ENCODE measurements around the gene GBX1. TPM values are rescaled to one million over a fixed set of nuclear protein-coding genes. Genes with fewer than 3 reads are reported as not detected.

Gene GBX1
- total RNA-seq, 1 donor from 2014 or later: not detected

DNA sequence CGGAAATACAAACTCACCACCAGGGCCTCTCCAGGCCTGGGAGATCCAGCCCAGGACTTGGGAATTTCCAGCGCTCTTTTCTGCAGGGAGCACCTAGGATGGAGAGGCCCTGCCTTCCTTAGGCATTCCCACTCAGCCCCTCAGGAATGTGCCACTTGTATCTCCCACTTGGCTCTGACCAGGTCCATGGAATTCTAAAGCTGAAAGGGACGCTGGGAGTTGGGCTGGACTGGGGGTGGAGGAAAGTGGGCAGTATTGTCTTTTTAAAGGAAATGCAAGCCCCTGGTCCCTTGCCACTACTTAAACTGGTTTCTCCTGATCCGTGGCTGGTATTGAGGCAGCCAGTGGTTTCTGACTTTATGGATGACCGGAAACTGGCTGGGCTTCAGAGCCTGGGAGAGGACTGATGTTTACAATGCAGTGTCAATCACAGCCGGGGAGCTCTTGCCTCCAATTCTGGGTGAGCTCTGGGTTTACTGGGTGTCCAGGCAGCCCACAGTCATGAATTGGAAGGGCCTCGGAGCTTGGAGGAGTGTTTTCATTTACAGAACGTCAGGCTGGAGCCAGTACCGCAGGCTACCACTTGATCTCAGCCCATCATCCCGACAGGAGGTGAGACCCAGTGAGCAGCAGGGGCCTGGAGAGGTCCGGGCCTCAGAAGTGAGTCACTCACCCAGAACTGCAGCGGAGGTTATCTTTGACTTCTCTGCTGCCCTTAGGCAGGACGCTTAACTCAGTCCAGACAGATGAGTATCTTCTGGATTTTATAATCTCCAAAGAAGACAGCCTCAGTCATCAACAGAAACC is 53.9 kb downstream of the GBX1 start:
- Mint-ChIP-seq H3K4me3 (peak overlapping the region; percentile 74), H3K27me3 (ENCODE audit: insufficient read depth, low read depth) (peaks cover 11% of the 10 kb centered on the region), H3K9me3 (no peaks in the 10 kb centered on the region), H3K36me3 (no peaks in the 10 kb centered on the region), H3K4me1 (peaks cover 33% of the 10 kb centered on the region), H3K27ac (no peak overlapping the region)
- Histone ChIP-seq H3K36me3 (no peaks in the 10 kb centered on the region), H2AFZ (replicated peaks) (no peak overlapping the region), H4K20me1 (ENCODE audit: low read depth) (peaks cover 89% of the 10 kb centered on the region), H3K4me1 (peaks cover 20% of the 10 kb centered on the region), H3K79me2 (ENCODE audit: low read depth) (peaks cover 52% of the 10 kb centered on the region), H3K27ac (no peak overlapping the region), H3F3A (ENCODE audit: low read depth) (peaks cover 27% of the 10 kb centered on the region), H3K9ac (no peak overlapping the region), H3K27me3 (peaks cover 17% of the 10 kb centered on the region), H3K9me3 (ENCODE audit: low read depth) (no peaks in the 10 kb centered on the region), H3K4me2 (peak overlapping the region; percentile 78), H3K4me3 (no peak overlapping the region)
- peak; percentile 79 for DNase-seq (ENCODE audit: low spot score)
- TF ChIP-seq EZH2phosphoT487 (IDR thresholded peaks at IDR 0.05): no peak
- TF ChIP-seq, protein P1, sequence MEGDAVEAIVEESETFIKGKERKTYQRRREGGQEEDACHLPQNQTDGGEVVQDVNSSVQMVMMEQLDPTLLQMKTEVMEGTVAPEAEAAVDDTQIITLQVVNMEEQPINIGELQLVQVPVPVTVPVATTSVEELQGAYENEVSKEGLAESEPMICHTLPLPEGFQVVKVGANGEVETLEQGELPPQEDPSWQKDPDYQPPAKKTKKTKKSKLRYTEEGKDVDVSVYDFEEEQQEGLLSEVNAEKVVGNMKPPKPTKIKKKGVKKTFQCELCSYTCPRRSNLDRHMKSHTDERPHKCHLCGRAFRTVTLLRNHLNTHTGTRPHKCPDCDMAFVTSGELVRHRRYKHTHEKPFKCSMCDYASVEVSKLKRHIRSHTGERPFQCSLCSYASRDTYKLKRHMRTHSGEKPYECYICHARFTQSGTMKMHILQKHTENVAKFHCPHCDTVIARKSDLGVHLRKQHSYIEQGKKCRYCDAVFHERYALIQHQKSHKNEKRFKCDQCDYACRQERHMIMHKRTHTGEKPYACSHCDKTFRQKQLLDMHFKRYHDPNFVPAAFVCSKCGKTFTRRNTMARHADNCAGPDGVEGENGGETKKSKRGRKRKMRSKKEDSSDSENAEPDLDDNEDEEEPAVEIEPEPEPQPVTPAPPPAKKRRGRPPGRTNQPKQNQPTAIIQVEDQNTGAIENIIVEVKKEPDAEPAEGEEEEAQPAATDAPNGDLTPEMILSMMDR (IDR thresholded peaks at IDR 0.05): no peak

DNA sequence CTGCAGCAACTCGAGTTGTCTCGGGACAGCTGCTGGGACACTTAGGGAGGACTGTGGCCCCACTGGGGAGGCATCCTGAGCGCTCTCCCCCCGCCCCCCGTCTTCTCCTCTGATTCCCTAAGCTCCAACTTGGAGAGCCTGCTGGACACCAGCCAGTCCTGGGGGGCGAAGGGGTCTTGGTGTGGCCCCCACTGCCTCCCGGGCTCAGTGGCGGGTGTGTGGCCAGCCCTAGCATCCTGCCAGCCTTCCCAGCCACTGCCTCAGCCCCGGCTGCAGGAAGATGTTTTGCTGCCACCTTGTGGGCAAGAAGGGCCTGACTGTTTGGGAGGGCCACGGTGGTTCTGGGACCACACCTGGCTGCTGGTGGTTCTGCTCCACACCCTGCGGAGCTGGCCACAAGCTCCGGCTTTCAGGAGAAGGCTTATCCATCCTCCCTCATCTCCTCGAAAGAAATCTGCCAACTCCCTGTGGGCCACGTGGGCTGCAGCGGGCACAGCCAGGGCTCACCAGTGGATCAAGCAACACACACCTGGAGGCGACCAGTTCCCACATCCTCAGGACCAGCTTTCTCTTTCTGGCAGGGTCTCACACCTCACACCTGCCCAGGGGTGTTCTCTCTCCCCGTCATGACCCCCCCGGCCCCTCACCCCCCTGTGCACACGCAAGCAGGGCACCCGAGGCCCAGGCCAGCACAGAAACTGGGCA is 56.4 kb downstream of the GBX1 start:
- Histone ChIP-seq H3K9me3 (ENCODE audit: low read depth) (no peaks in the 10 kb centered on the region), H3K4me3 (no peak overlapping the region), H2AFZ (replicated peaks) (no peak overlapping the region), H3K79me2 (ENCODE audit: low read depth) (peaks cover 44% of the 10 kb centered on the region), H3K36me3 (no peaks in the 10 kb centered on the region), H3K9ac (no peak overlapping the region), H3K27ac (no peak overlapping the region), H3K27me3 (peaks cover 15% of the 10 kb centered on the region), H4K20me1 (ENCODE audit: low read depth) (peaks cover 82% of the 10 kb centered on the region), H3F3A (ENCODE audit: low read depth) (peaks cover 27% of the 10 kb centered on the region), H3K4me1 (peaks cover 18% of the 10 kb centered on the region), H3K4me2 (no peak overlapping the region)
- DNase-seq (ENCODE audit: low spot score): peak; percentile 87
- TF ChIP-seq EZH2 (IDR thresholded peaks at IDR 0.05): no peak
- TF ChIP-seq EZH2phosphoT487 (IDR thresholded peaks at IDR 0.05): no peak
- TF ChIP-seq, protein P1 (IDR thresholded peaks at IDR 0.05): peak; percentile 78
- Mint-ChIP-seq H3K9me3 (no peaks in the 10 kb centered on the region), H3K27ac (no peak overlapping the region), H3K27me3 (ENCODE audit: insufficient read depth, low read depth) (peaks cover 9% of the 10 kb centered on the region), H3K4me3 (no peak overlapping the region), H3K36me3 (peaks cover 2% of the 10 kb centered on the region), H3K4me1 (peaks cover 33% of the 10 kb centered on the region)

DNA sequence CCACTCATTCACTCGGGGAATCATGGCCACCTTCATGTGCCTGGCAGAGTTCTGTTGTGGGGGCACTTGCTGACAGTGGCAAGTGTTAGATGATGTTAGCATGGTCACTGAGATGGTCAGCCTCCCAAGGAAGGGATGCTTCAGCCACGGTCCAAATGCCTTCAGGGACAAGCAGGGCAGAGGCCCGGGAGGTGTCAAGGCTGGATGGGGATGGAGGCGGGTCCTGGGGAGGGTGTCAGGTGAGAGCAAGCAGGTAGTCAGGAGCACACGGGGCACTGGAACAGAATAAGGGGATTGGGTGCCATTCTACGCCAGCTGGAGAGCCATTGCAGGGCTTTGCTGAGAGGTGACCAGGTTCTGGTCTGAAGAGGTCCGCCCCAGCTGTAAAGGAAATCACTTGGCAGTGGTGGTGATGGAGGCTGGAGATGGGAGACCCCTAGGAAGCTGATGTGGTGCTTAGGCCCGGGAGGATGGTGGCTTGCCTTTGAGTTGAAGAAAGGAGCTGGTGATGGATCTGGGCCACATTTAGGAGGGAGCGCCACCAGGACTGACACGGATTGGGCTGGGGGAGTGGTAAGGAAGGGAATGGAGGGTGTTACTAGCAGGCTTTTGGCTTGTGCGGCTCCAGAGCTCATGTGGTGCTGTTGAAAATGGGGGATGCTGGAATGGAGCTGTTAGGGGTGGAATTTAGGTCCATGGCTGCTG is 57.1 kb downstream of the GBX1 start:
- Mint-ChIP-seq H3K36me3 (peaks cover 2% of the 10 kb centered on the region), H3K27ac (no peak overlapping the region), H3K27me3 (ENCODE audit: insufficient read depth, low read depth) (peaks cover 9% of the 10 kb centered on the region), H3K9me3 (no peaks in the 10 kb centered on the region), H3K4me1 (peaks cover 29% of the 10 kb centered on the region), H3K4me3 (no peak overlapping the region)
- no peaks in the 10 kb centered on the region for H3K9me3 ChIP-seq (ENCODE audit: low read depth)
- H4K20me1 ChIP-seq (ENCODE audit: low read depth): peaks cover 78% of the 10 kb centered on the region
- H3K4me2 ChIP-seq: no peak overlapping the region
- no peak overlapping the region for H2AFZ ChIP-seq (replicated peaks)
- TF ChIP-seq, protein P1 (IDR thresholded peaks at IDR 0.05): no peak
- no peak for TF ChIP-seq EZH2 (IDR thresholded peaks at IDR 0.05)
- no peak for TF ChIP-seq EZH2phosphoT487 (IDR thresholded peaks at IDR 0.05)
- H3K4me1 ChIP-seq: peaks cover 11% of the 10 kb centered on the region
- peaks cover 22% of the 10 kb centered on the region for H3F3A ChIP-seq (ENCODE audit: low read depth)
- DNase-seq (ENCODE audit: low spot score): no peak
- H3K9ac ChIP-seq: no peak overlapping the region
- no peak overlapping the region for H3K4me3 ChIP-seq
- no peaks in the 10 kb centered on the region for H3K36me3 ChIP-seq
- H3K27me3 ChIP-seq: peaks cover 8% of the 10 kb centered on the region
- peaks cover 37% of the 10 kb centered on the region for H3K79me2 ChIP-seq (ENCODE audit: low read depth)
- H3K27ac ChIP-seq: no peak overlapping the region

All from neural progenitor cell (in vitro differentiated cells).